ENCODE measurements around the gene TEKT5. TPM values are rescaled to one million over a fixed set of nuclear protein-coding genes. Genes with fewer than 3 reads are reported as not detected.

The TEKT5 gene
- total and polyA plus RNA-seq, 9 of the 15 experiments (the other 6 are each of a cell fraction or from before 2014, with no cell fraction given) = 0.10 to 0.19 TPM; not detected in 7

DNA sequence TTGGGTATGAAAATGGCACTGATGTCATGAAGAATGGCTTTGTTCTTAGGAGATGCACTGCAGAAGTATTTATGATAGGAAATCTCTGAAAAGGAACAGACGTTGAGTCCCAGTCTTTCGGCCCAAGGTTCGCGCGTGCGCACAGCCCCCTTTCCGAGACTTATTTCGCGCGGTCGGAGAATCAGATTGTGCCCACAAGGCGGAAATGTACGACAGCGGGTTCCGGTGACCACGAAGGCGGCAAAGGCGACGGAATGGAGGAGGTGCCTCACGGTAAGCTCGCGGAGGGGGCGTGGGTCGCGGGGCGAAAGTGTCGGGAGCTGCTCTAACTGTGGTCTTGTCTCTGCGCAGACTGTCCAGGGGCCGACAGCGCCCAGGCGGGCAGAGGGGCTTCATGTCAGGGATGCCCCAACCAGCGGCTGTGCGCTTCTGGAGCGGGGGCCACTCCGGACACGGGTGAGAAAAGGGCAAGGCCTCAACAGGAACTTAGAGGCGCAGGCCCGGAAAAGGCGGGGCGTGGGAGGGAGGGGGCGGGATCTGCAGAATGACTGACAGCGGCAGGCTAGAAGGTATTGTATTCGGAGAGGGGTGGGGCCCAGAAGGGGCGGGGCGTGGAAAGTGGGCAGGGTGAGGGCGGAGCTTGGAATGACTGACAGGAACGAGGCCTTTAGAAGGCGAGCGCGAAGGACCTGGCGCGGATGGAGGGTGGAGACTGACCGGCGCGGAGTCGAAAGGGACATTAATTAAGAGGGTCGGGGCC, 49.1 kb upstream of the TEKT5 start, which contains the start of gene NUBP1 (continued):
- no peak for TF ChIP-seq CBX2 (IDR thresholded peaks at IDR 0.05; ENCODE audit: insufficient read depth, low read length, poor library complexity, severe bottlenecking)
- TF ChIP-seq, protein P1, sequence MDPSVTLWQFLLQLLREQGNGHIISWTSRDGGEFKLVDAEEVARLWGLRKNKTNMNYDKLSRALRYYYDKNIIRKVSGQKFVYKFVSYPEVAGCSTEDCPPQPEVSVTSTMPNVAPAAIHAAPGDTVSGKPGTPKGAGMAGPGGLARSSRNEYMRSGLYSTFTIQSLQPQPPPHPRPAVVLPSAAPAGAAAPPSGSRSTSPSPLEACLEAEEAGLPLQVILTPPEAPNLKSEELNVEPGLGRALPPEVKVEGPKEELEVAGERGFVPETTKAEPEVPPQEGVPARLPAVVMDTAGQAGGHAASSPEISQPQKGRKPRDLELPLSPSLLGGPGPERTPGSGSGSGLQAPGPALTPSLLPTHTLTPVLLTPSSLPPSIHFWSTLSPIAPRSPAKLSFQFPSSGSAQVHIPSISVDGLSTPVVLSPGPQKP (CRISPR knock-in tag; IDR thresholded peaks at IDR 0.05) = no peak
- peak in 1 of 2 experiments; percentile 94; a peak in 2 of 4 replicates for TF ChIP-seq HDAC1 (IDR thresholded peaks at IDR 0.05)
- peak; percentile 78 for TF ChIP-seq HMGN3 (IDR thresholded peaks at IDR 0.05; ENCODE audit: borderline replicate concordance, extremely low read depth, insufficient read length, low read depth, low read length)
- TF ChIP-seq NUFIP1 (IDR thresholded peaks at IDR 0.05; ENCODE audit: partially characterized antibody) = no peak
- TF ChIP-seq SMAD2 (IDR thresholded peaks at IDR 0.05; ENCODE audit: low read depth, low read length) = no peak
- TF ChIP-seq IFI16 (CRISPR knock-in tag; IDR thresholded peaks at IDR 0.05) = no peak
- 0 out of 2 replicates have a peak, but pooled peaks have one; percentile 13 for TF ChIP-seq ZNF764 (CRISPR knock-in tag; IDR thresholded peaks at IDR 0.05; ENCODE audit: low read depth)
- TF ChIP-seq NFIC (IDR thresholded peaks at IDR 0.05) = peak; percentile 66
- TF ChIP-seq ETV1 (tag; conservative IDR thresholded peaks at IDR 0.05; ENCODE audit: low read depth) = peak; percentile 79
- TF ChIP-seq KHSRP (IDR thresholded peaks at IDR 0.05) = no peak
- no peak for TF ChIP-seq XRCC3 (IDR thresholded peaks at IDR 0.05)
- TF ChIP-seq RBM15 (IDR thresholded peaks at IDR 0.05; ENCODE audit: insufficient read depth, low read length) = no peak
- TF ChIP-seq ZNF766 (CRISPR knock-in tag; conservative IDR thresholded peaks at IDR 0.05) = no peak
- no peak for TF ChIP-seq PTTG1 (tag; IDR thresholded peaks at IDR 0.05; ENCODE audit: low read depth)
- peak; percentile 61 for TF ChIP-seq ZNF583 (CRISPR knock-in tag; IDR thresholded peaks at IDR 0.05)
- TF ChIP-seq DIDO1 (tag; IDR thresholded peaks at IDR 0.05; ENCODE audit: low read depth) = peak; percentile 57; the same call in 1 of the 2 replicates
- no peak for TF ChIP-seq NFE2 (IDR thresholded peaks at IDR 0.05; ENCODE audit: low read depth)
- TF ChIP-seq TRIM28 (IDR thresholded peaks at IDR 0.05) = 0 out of 2 replicates have a peak, but pooled peaks have one; percentile 26
- TF ChIP-seq, protein P2, sequence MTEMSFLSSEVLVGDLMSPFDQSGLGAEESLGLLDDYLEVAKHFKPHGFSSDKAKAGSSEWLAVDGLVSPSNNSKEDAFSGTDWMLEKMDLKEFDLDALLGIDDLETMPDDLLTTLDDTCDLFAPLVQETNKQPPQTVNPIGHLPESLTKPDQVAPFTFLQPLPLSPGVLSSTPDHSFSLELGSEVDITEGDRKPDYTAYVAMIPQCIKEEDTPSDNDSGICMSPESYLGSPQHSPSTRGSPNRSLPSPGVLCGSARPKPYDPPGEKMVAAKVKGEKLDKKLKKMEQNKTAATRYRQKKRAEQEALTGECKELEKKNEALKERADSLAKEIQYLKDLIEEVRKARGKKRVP (CRISPR knock-in tag; IDR thresholded peaks at IDR 0.05) = 0 out of 2 replicates have a peak, but pooled peaks have one; percentile 32
- no peak for TF ChIP-seq SAP30 (IDR thresholded peaks at IDR 0.05; ENCODE audit: borderline replicate concordance, insufficient read depth, low read depth, low read length, poor library complexity, severe bottlenecking)
- TF ChIP-seq SRSF1 (IDR thresholded peaks at IDR 0.05; ENCODE audit: low read depth, low read length) = no peak
- TF ChIP-seq NR2C2 (CRISPR knock-in tag; IDR thresholded peaks at IDR 0.05) = peak; percentile 16; the same call in 1 of the 2 replicates
- TF ChIP-seq NR2C2 (tag; IDR thresholded peaks at IDR 0.05) = peak; percentile 61; the same call in 1 of the 2 replicates
- no peak for TF ChIP-seq E4F1 (CRISPR knock-in tag; IDR thresholded peaks at IDR 0.05; ENCODE audit: borderline replicate concordance)
